Activated CD4-positive, alpha-beta T cell treated with anti-CD3 and anti-CD28 coated beads, Interleukin-2, Interleukin-4, amounts not matched to agents 100 ng/mL and 50 ng/mL, durations not matched to agents 16 hours and 8 hours (primary cell): Measurements from ENCODE around the gene MLH3.
"Not testable (repeated sequence)": the region's sequence is repeated elsewhere in the genome, so short reads cannot be mapped to it uniquely, and the experiment has no call there.

Experiments
- DNase-seq: peaks from one replicate; pipeline ENCODE4 v3.0.0-alpha.2; 2020; ENCODE audit warnings: low spot score

The MLH3 gene

DNA sequence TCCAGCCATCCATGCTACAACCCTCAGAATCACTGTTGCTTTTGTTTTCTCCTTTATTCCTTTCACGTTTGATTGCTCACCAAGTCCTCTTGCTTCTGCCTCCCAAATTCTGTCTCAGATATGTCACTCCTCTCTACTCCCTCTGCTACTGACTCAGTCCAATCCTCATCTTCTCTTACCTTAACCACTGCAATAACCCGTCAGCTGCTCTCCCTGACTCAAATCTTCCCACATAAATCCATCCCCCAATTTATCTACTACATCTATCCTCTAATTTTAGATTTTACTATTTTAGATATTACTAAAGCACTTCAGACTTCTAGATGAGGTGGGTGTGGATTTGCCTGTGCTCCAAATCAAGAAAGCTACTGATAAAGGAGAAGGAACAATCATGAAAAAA is 25.4 kb downstream of the MLH3 start:
- DNase-seq, result no peak

DNA sequence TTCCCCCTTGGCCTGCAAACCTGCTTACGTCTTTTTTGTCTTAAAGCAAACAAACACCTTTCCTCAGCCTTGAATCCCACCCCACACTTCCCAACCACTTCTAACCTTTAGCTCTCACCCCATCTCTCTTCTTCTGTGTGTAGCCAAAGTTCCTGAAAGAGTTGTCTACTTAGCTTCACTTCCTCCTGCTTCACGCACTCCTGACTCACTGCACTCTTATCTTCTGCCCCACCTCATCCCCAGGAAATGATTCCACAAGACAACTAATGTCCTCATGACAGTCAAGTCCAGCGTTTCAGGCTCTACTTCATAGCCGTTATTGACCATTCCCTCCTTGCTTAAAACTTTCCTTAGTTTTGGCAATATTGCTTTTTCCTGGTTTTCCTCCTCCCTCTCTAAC is 26.2 kb downstream of the MLH3 start:
- DNase-seq, result no peak

DNA sequence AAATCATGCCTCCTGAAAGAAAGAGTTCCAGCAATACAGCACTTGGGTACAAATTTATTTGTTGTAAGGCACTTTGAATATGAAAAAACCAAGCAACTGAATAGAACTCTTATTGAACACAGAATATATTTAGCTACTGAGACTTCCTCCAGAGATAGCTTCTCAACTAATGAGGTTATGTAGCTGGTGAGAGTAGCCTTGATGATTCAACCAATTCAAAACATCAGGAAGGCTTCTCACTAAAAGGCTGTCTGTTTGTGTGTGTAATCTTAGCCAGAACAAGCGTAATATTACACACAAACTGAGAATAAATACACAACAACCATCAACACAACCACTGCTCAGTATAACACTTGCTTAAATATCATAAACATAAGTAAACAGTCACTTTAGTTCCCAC is 28.2 kb downstream of the MLH3 start:
- DNase-seq, result no peak

DNA sequence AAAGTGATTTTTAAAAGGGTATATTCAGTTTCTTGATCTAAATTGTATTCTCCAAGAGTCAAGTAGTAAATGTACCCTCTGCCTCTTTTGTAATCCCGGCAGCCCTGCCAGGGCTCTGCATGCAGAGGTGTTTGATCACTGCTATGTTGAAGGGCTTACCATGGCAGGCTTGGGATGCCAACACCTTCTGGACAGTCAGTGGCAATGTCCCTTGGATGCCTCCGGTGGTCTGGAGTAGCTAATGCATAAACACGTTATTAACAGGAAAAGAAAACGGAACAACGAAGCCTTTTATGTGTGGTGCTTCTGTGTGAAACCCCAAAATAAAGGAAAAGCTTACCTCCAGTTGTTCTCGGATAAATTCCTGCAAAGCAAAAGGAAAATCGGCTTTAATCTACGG is 28.6 kb downstream of the MLH3 start:
- DNase-seq, result no peak

DNA sequence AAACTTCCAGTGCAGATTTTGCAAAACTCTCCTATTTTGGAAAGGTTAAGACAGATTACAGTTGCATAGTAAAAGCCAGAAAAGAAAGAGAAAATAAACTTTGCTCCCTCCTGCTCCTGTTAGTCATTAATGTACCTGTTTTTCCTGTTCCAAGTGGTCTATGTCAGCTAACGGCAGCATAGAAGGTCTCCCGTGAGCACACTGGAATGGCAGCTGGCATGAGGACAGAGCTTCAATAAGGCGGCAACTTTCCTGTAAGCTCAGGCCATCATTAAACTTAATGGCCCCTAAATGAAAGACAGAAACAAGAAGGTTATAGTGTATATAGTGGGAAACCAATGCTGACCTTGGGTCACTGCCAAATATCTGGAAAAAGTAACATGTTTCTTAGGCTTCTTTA is 32.6 kb downstream of the MLH3 start:
- DNase-seq, result no peak

DNA sequence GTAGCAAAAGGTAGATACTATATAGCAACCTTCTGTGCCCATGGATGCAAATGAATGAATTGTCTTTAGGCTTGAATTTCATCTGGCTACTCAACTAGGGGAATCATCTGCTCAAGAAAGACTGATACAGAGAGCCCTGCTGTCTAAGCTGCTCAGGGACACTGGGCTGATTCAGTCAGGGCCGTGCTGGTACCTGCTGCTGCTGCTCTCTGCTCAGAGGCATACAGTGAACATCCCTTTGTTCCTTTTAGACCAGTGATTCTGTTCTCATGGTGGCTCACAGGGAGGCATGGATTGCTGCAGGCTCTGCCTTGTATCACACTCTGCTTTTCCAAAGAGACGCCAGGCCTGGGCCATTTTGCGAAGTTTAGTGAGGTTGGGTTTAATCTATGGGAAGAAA is 34.5 kb downstream of the MLH3 start:
- DNase-seq, result no peak

DNA sequence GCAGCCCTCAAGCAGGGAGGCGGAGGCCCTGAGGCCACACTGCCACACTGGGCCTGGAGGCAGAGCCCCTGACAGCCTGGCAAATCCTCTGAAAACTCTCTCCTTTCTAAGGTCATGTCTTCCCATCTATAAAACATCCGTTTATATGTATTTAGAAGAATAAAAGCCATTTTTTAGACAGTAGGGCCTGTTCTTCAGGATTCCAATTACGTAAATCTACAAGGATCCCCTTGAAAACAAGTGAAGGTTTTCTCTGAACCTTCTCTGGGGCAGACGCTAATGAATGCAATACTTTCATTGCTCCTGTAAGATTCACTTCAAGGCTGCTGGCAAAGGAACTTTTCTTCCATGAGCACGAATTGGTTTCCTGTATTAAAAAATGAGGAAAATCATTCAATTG is 35.8 kb downstream of the MLH3 start:
- no peak for DNase-seq

DNA sequence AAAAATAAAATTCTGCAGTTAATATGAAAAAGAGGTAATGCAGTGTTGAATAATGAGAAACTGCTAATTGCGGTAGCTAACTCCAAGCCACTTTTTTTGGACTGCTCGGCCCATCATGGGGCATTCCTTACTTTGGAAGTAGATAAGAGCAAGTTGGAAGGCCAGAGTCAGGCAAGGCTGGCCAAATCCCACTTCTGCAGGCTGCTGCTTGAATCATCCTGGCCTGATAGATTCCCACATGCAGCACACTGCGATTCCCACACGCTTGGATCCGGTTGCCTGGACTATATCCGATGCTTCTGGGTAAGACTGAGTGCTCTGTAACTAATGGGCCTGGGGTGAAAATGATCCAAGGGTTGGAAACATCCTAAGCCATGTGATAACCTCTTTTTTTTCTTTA is 38.0 kb downstream of the MLH3 start:
- DNase-seq, result no peak

DNA sequence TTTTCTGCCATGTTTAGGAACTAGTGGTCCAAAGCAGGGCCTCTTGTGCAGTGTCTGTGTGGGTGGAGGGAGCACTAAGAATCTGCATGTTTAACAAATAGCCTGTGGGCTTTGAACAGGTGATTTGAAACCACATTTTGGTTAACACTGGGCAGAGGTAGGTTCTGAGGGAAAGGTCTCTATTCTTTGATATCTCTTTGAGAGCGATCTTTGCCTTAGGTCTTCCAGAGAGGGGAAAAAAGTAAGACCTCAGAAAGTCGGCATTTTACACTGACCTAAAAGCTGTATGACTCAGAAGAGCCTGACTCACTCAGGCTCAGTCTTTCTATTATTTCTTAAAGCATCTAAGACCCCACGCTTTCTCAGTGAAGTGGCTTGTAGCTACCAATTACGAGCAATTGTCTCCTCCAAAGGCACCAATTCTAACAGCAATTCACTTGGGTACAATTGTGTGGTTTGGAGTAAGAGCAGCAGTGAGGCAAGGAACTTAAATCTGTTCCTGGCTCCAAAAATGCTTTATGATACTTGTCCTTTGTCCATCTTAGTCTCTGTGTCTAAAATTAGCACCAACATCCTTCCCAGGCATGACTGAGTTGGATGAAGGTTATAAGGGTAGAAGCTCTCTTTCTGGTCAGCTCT is 39.8 kb downstream of the MLH3 start:
- peak; percentile 17 for DNase-seq

DNA sequence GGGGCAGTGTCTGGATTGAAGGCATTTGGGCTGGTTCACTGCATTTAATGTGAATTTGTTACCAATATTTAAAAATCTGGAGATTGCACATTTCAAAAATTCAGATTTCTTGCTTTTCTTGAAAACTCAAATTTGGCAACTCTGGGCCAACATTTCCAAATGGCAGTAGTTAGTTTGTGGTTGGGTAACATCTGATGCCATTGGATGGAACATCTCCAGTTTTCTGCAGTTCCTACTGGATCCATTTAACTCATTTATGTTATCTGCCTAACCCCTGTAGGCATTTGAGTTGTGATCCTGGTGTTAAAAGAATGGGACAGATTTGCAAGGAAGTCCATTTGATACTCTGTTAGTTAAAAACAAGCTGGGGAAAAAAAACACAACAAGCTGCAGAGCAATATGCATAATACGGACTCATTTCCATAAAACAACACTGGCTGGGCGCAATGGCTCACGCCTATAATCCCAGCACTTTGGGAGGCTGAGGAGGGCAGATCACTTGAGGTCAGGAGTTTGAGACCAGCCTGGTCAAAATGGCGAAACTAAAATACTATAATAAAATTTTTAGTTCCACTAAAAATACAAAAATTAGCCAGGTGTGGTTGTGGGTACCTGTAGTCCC is 40.7 kb downstream of the MLH3 start:
- no peak for DNase-seq

DNA sequence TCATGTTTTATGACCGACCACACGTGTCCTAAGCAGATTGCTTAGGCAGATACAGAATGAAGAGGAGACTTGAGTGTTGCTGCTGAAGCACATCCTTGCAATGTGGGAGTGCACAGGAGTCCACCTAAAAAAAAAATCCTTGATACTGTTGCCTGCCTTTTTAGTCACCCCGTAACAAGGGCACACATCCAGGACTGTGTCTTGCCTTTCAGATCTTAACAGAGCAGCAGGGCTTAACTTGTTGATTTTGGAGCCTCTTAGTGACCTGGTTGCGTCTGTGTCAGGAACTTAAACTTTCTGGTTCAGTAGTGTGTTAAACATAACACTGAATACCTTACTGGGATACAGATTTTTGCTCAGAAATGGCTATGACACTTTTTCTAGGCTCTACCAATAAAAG is 42.1 kb downstream of the MLH3 start:
- DNase-seq, result no peak

DNA sequence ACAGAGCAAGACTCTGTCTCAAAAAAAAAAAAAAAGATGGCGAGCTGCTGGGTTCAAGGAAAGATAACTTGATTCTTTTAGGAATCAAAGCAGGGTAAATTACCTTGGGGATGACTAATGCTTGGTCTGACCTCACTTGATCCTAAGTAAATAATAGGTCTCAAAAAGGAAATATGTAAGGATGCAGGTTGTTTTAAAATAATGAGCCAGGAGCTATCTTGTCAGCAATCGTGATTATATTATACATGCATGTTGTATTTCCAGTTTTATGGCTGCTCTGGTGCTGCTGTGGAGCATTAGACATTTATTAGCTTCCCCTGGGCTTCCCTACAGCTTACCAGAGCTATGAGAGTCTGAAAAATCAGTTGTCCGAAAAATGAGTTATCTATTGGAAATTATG is 45.9 kb downstream of the MLH3 start:
- DNase-seq, result no peak

DNA sequence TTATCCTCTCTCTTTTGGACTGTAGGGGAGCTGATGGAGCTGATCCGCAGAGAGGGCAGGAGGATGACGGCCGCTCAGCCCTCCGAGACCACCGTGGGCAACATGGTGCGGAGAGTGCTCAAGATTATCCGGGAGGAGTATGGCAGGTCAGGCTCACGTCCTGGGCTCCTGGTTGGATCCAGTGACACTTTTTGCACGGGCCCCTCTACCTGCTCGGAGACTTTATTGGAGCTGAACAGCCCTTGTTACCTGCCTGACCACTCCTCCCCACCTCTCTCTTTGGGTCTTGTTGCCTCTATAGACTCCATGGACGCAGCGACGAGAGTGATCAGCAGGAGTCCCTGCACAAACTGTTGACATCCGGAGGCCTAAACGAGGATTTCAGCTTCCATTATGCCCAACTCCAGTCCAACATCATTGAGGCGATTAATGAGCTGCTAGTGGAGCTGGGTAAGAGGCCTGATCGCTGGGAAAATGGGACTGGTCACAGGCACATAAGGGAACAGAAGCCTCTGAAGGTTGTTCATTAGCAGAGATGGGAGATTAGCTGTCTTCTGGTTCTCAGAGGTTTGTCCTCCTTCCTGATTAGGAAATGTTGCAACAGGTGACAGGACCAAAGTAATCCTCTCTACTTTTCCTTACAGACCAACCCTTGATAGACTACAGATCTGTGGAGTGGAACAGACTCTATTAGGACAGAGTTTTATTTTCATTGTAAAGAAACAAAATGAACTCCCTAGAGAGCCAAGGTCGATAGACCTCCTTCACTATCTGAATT is 47.8 kb downstream of the MLH3 start:
- no peak for DNase-seq

DNA sequence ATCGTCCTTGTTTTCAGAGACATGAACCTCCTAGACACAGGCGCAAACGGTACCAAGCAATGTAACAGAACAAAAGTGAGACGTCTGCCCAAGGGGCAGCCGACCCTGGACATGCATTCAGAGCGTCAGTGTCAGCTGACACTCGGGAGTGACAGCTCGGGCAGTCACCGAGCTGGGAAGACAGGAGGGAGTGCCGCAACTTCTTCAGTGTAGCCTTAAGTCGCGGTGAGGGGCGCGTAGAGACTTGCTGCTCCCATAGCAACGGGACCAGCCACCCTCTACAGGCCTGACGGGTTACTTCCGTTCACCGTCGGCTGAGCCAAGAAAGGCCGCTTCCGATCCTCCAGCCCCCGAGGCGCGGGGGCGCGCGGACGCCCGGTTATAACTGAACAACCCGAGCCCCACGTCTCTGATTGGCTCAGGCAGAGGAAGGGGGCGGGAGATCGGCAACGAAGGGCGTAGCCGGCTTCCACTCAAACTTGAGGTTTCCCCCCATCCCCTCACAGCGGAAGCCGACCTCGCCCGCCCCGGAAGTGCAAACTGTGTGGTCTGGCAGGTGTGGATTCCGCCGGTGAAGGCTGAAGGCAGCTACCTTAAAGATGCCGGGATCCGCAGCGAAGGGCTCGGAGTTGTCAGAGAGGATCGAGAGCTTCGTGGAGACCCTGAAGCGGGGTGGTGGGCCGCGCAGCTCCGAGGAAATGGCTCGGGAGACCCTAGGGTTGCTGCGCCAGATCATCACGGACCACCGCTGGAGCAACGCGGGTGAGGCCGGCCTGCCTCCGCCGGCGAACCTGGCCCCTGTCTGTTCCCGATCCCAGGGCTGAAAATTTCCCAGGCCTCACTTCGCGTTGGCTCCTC is 48.6 kb downstream of the MLH3 start, which contains the start of gene EIF2B2:
EIF2B2 (plus strand) TSS at position 530 of the 858 bp plus-strand sequence; CDS start at position 600, 70 bp downstream.
- DNase-seq, result peak; percentile 99

DNA sequence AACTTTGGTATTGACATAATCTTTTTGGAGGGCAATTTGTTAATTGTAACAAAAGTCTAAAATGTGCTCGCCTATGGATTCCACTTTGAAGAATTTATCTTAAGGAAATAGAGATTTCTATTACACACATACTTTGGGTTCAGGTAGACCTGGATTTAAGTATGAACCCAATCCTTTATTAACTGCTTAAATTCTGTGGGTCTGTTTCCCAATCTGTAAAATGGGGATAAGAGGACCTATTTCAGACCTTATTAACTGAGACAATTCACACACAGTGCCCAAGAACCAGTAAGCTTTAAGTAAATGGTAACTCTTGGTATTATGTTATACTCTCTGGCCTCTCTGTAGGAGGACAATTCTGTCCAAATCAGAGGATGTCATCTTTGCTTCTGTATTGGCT is 49.4 kb downstream of the MLH3 start:
- DNase-seq, result no peak

DNA sequence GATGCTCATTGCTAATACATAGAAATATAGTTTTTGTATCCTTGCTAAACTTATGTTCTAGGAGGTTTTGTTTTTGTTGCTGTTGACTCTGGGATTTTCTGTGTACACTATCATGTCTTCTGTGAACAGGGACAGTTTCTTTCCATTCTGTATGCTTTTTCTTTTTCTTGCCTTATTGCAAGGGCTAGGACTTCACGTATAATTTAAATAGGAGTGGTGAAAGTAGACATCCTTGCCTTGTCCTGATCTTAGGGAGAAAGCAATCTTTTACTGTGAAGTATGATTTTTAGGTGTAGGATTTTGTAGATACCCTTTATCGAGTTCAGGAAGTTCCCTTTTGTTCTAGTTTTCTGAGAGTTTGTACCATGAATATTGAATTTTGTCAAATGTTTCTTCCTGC is 50.0 kb downstream of the MLH3 start:
- DNase-seq, result no peak

DNA sequence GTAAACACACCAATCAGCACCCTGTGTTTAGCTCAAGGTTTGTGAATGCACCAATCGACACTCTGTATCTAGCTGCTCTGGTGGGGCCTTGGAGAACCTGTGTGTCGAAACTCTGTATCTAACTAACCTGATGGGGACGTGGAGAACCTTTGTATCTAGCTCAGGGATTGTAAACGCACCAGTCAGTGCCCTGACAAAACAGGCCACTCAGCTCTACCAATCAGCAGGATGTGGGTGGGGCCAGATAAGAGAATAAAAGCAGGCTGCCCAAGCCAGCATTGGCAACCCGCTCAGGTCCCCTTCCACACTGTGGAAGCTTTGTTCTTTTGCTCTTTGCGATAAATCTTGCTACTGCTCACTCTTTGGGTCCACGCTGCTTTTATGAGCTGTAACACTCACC is 55.5 kb downstream of the MLH3 start:
- not testable (repeated sequence) for DNase-seq

DNA sequence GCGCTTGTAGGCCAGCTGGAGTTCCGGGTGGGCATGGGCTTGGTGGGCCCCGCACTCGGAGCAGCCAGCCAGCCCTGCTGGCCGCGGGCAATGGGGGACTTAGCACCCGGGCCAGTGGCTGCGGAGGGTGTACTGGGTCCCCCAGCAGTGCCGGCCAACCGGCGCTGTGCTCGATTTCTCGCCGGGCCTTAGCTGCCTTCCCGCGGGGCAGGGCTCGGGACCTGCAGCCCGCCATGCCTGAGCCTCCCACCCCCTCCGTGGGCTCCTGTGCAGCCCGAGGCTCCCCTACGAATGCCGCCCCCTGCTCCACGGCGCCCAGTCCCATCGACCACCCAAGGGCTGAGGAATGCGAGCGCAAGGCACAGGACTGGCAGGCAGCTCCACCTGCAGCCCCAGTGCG is 57.1 kb downstream of the MLH3 start:
- DNase-seq, result not testable (repeated sequence)

DNA sequence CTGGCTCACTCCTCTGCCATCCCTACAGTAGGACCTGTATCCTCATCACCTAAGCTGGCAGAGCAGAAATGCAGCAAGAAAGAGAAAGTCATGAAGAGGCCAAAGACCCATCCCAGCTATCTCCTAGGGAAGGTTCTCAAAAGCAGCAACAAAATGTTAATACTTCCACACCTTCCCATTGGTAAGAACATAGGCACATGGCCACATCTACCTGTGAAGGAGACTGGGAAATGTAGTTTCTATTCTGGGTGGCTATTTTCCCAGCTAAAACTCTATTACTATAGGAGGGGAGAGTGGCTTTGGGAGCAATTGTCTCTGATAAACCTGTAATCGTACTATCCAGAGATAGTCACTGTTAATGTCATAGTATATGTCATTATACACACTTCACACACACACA is 62.3 kb downstream of the MLH3 start:
- DNase-seq, result no peak

DNA sequence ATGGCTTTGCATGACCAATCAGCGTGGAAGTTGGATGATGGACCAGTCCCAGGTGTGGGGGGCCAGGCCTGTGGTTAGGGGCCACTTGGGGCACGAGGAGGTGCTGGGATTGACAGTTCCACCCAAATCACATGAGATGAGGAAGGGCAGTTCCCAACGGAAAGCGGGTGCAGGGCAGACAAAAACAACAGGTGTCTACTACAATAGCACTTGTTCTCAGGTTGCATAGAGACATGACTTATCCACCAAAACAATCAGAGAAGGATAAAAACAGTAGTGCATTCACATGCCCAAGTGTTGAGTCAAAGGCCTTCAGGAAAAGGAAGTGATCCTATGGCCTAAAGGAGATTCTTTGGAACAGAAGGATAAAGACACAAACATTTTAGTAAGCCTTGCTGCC is 63.1 kb downstream of the MLH3 start:
- DNase-seq, result no peak

DNA sequence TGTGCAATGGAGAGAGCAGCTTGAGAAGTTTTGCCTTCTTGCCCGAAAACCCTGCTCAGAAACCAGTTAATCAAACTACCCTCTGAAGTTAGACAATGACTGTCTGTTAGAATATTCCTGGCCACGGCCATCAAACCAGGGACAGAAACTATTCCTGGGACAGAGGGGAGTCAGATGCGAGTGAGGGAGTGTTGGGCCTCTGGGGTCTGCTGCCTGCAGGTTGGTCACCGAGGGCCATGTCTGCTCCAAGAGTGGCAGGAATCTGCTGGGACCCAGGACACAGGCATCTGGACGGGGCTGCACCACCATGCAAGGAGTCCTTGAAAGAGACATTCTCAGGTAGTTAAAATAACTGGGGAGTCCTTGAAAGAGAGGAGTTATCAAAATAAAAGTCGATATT is 65.5 kb downstream of the MLH3 start:
- DNase-seq, result no peak

DNA sequence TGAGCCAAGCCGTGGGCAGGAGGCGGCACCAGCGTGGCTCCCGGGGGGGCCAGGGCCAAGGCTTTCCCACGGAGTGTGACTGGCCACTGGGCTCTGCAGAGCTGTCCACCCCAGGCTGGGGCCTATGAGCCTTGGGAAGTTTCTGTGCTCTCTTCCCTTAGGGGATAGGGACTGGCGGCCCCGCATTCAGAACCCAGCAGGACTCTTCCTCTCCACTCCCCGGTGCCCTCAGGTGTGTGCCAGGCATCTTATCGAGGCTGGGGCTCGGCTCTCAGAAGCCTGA is 66.3 kb downstream of the MLH3 start:
- DNase-seq, result no peak
